NK-92 (cell line): Measurements from ENCODE around the gene RGS16.
"Not testable (repeated sequence)": the region's sequence is repeated elsewhere in the genome, so short reads cannot be mapped to it uniquely, and the experiment has no call there.

Experiments
- DNase-seq: peaks from one replicate; lab custom pipeline; 2025; ENCODE audit not compliant: unreplicated experiment; lab: John Stamatoyannopoulos, UW

Gene RGS16

GRCh38 chr1:182604175-182605164 is at the start of gene RGS16:
TSS of gene RGS16 (minus strand) at chr1:182604389. CDS start at chr1:182604259, 130 bp downstream.
- DNase-seq: no peak

GRCh38 chr1:182653986-182654385 is 49.8 kb upstream of the RGS16 start:
- DNase-seq: no peak

- no peak for DNase-seq
Measured at GRCh38 chr1:182652933-182653332, 48.7 kb upstream of the RGS16 start.

- no peak for DNase-seq
Measured at GRCh38 chr1:182651339-182651724, 47.1 kb upstream of the RGS16 start.

GRCh38 chr1:182650678-182651338 is 46.6 kb upstream of the RGS16 start:
- DNase-seq: no peak

GRCh38 chr1:182649041-182649440 is 44.9 kb upstream of the RGS16 start:
- no peak for DNase-seq

- DNase-seq: no peak
Measured at GRCh38 chr1:182646739-182647138, 42.5 kb upstream of the RGS16 start.

- no peak for DNase-seq
Measured at GRCh38 chr1:182644886-182645285, 40.7 kb upstream of the RGS16 start.

- no peak for DNase-seq
Measured at GRCh38 chr1:182643699-182644098, 39.5 kb upstream of the RGS16 start.

GRCh38 chr1:182642461-182642860 is 38.3 kb upstream of the RGS16 start:
- DNase-seq: no peak

- no peak for DNase-seq
Measured at GRCh38 chr1:182641561-182641960, 37.4 kb upstream of the RGS16 start.

GRCh38 chr1:182639330-182639729 is 35.1 kb upstream of the RGS16 start:
- DNase-seq: no peak

- no peak for DNase-seq
Measured at GRCh38 chr1:182637769-182638168, 33.6 kb upstream of the RGS16 start.

- DNase-seq: no peak
Measured at GRCh38 chr1:182635871-182636270, 31.7 kb upstream of the RGS16 start.

GRCh38 chr1:182634306-182635072 is 30.3 kb upstream of the RGS16 start:
- no peak for DNase-seq

GRCh38 chr1:182633657-182634281 is 29.6 kb upstream of the RGS16 start:
- no peak for DNase-seq

GRCh38 chr1:182633031-182633430 is 28.8 kb upstream of the RGS16 start:
- DNase-seq: no peak

GRCh38 chr1:182632441-182632857 is 28.3 kb upstream of the RGS16 start:
- DNase-seq: not testable (repeated sequence)

GRCh38 chr1:182631954-182632353 is 27.8 kb upstream of the RGS16 start:
- no peak for DNase-seq

- no peak for DNase-seq
Measured at GRCh38 chr1:182631053-182631677, 27.0 kb upstream of the RGS16 start.
